GM12878 (cell line): ENCODE results near the gene EPO. TPM values are rescaled to one million over a fixed set of nuclear protein-coding genes. Genes with fewer than 3 reads are reported as not detected.

ENCODE experiments used
- BMI1 ChIP-seq: fragments of 450-650 bp; IDR thresholded peaks from 2 replicates; pipeline ENCODE4 v1.6.1; 2016; ENCODE audit warnings: mild to moderate bottlenecking, moderate library complexity, borderline replicate concordance
- DPF2 ChIP-seq: fragments of 450-650 bp; IDR thresholded peaks from 2 replicates; pipeline ENCODE4 v1.6.1; 2017; ENCODE audit warnings: mild to moderate bottlenecking
- IKZF2 ChIP-seq, 2 experiments: fragments of 450-650 bp; IDR thresholded peaks; 2 replicates each; pipeline ENCODE4 v1.6.1; 2017; ENCODE audit warnings: mild to moderate bottlenecking in 2 of 2, moderate library complexity in 2 of 2
- KDM1A ChIP-seq: fragments of 200-600 bp; sonication (generic); IDR thresholded peaks from 2 replicates; pipeline ENCODE4 v1.6.1; 2016; ENCODE audit warnings: borderline replicate concordance
- NBN ChIP-seq: fragments of 450-650 bp; IDR thresholded peaks from 2 replicates; pipeline ENCODE4 v1.6.1; 2016
- NRF1 ChIP-seq: conservative IDR thresholded peaks from 2 replicates; pipeline ENCODE4 v1.6.1; 2011; ENCODE audit warnings: mild to moderate bottlenecking, low read depth, low read length, improper control_type of control experiment
- PAX8 ChIP-seq: fragments of 450-650 bp; IDR thresholded peaks from 2 replicates; pipeline ENCODE4 v1.6.1; 2017; ENCODE audit warnings: mild to moderate bottlenecking, moderate library complexity
- POLR2A ChIP-seq: IDR thresholded peaks from 2 replicates; pipeline ENCODE4 v1.6.1; 2011; ENCODE audit warnings: low read depth, mild to moderate bottlenecking, low read length
- RFX5 ChIP-seq: IDR thresholded peaks from 2 replicates; pipeline ENCODE4 v1.6.1; 2011; ENCODE audit warnings: low read depth, low read length, improper control_type of control experiment
- SPI1 ChIP-seq: IDR thresholded peaks from 2 replicates; pipeline ENCODE4 v1.6.1; 2011; ENCODE audit warnings: low read depth, mild to moderate bottlenecking, low read length, moderate library complexity, borderline replicate concordance; ENCODE audit not compliant: insufficient read depth
- SREBF2 ChIP-seq: IDR thresholded peaks from 2 replicates; pipeline ENCODE4 v1.6.1; 2012; ENCODE audit warnings: mild to moderate bottlenecking, low read length
- STAT1 ChIP-seq: fragments of 450-650 bp; conservative IDR thresholded peaks from 2 replicates; pipeline ENCODE4 v1.6.1; 2014; ENCODE audit warnings: antibody characterized with exemption, mild to moderate bottlenecking
- STAT3 ChIP-seq: IDR thresholded peaks from 2 replicates; pipeline ENCODE4 v1.6.1; 2011; ENCODE audit warnings: low read depth, low read length, improper control_type of control experiment
- TBL1XR1 ChIP-seq: IDR thresholded peaks from 2 replicates; pipeline ENCODE4 v1.6.1; 2012; ENCODE audit warnings: low read depth, low read length, improper control_type of control experiment
- ZNF207 ChIP-seq: fragments of 450-650 bp; IDR thresholded peaks from 2 replicates; pipeline ENCODE4 v1.6.1; 2014; ENCODE audit warnings: antibody characterized with exemption, mild to moderate bottlenecking, borderline replicate concordance
- ZNF622 ChIP-seq: fragments of 450-650 bp; IDR thresholded peaks from 2 replicates; pipeline ENCODE4 v1.6.1; 2017; ENCODE audit warnings: mild to moderate bottlenecking, inconsistent platforms
- ZSCAN29 ChIP-seq: fragments of 450-650 bp; IDR thresholded peaks from 2 replicates; pipeline ENCODE4 v1.6.1; 2017; ENCODE audit warnings: mild to moderate bottlenecking, moderate library complexity
- polyA plus RNA-seq, 11 experiments: library from polyadenylated mRNA; depleted of rRNA in 4 of 11; unstranded in 6 of 11; stranded (reverse) in 5 of 11; fragments of >200 nt; fragmentation: Nextera tagmentation in 4 of 11; fragmentation: Illumina TruSeq in 1 of 11; extraction: Ambion mirVana in 4 of 11; extraction: Trizol in 1 of 11; gene quantifications; 1 replicate in 1 of 11; 2 replicates in 10 of 11; pipeline versions ENCODE4 v1.2.1 to v1.2.3, GENCODE V29; 2011 to 2016; ENCODE audit warnings: inconsistent platforms in 2 of 11, missing spikeins in 2 of 11, low read depth in 1 of 11
- total RNA-seq, 4 experiments: library from RNA; depleted of rRNA in 3 of 4; stranded (reverse); fragments of >200 nt in 3 of 4; fragmentation: Illumina TruSeq in 1 of 4; extraction: Trizol in 1 of 4; gene quantifications; 2 replicates each; pipeline versions ENCODE4 v1.2.1 to v1.2.3, GENCODE V29; 2013 to 2021
- TF ChIP-seq, protein P1 (sequence below): IDR thresholded peaks from 2 replicates; pipeline ENCODE4 v1.6.1; 2012; ENCODE audit warnings: low read length, inconsistent platforms
- TF ChIP-seq, protein P2 (sequence below): fragments of 450-650 bp; formaldehyde crosslinking; IDR thresholded peaks from 2 replicates; pipeline ENCODE4 v1.5.0; 2022; ENCODE audit warnings: mild to moderate bottlenecking, missing genetic modification characterization
- TF ChIP-seq, protein P3 (sequence below): fragments of 450-650 bp; IDR thresholded peaks from 2 replicates; pipeline ENCODE4 v1.6.1; 2017; ENCODE audit warnings: mild to moderate bottlenecking, moderate library complexity
- TF ChIP-seq, protein P4 (sequence below): IDR thresholded peaks from 2 replicates; pipeline ENCODE4 v1.6.1; 2012; ENCODE audit warnings: low read depth, low read length, improper control_type of control experiment

EPO gene
- total and polyA plus RNA-seq, 10 of the 15 experiments (the other 5 are each of a cell fraction or from before 2014, with no cell fraction given): 0.06 to 0.19 TPM; not detected in 8

DNA sequence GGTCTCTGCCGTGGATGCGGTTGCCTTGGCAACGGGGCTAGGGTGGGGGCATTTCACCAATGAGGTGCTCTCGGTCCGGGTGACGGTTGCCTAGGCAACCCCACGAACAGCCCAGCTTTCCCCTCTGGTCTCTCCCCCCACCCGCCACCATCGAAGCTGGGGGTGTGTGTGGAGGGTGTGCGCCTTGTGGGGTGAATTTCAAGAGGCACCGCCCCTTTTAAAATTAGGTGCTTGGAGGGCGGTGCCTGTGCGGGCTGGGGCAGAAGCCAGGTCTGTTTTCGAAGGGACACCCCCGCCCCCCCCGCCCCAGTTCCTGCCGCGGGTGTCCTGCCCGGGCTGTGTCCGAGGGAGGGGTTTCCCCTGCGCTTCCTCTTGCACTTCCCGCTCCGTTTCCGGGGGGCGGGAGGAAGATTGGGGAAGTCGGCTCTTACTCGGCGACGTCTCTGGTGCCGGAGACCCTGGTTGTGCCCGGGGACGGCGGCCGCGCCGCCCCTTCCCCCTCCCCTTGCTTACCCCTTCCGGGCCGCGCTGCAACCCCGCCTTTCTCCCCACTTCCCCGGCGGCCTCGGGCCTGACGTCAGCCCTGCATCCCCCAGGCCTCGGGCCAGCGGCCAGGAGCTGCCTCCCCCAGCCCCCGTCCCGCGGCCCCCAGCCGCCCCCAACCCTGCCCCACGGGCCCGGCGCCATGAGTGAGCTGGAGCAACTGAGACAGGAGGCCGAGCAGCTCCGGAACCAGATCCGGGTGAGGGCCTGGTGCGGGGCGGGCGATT, 44.5 kb upstream of the EPO start (continued):
- TF ChIP-seq, protein P1, sequence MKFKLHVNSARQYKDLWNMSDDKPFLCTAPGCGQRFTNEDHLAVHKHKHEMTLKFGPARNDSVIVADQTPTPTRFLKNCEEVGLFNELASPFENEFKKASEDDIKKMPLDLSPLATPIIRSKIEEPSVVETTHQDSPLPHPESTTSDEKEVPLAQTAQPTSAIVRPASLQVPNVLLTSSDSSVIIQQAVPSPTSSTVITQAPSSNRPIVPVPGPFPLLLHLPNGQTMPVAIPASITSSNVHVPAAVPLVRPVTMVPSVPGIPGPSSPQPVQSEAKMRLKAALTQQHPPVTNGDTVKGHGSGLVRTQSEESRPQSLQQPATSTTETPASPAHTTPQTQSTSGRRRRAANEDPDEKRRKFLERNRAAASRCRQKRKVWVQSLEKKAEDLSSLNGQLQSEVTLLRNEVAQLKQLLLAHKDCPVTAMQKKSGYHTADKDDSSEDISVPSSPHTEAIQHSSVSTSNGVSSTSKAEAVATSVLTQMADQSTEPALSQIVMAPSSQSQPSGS: no peak
- TF ChIP-seq BMI1 (peak; percentile 93), STAT1 (no peak), PAX8 (no peak), ZNF622 (no peak), NRF1 (no peak), ZNF207 (0 out of 2 replicates have a peak, but pooled peaks have one; percentile 25), SPI1 (peak; percentile 64; the same call in 1 of the 2 replicates), TBL1XR1 (no peak), RFX5 (0 out of 2 replicates have a peak, but pooled peaks have one; percentile 9), ZSCAN29 (no peak), STAT3 (no peak), POLR2A (peak; percentile 59), KDM1A (no peak), SREBF2 (no peak), IKZF2 (IDR thresholded peaks at IDR 0.05) (no peak; a peak in 1 of 4 replicates), NBN (peak; percentile 39; the same call in 1 of the 2 replicates), DPF2 (peak; percentile 24; the same call in 1 of the 2 replicates)
- TF ChIP-seq, protein P2, sequence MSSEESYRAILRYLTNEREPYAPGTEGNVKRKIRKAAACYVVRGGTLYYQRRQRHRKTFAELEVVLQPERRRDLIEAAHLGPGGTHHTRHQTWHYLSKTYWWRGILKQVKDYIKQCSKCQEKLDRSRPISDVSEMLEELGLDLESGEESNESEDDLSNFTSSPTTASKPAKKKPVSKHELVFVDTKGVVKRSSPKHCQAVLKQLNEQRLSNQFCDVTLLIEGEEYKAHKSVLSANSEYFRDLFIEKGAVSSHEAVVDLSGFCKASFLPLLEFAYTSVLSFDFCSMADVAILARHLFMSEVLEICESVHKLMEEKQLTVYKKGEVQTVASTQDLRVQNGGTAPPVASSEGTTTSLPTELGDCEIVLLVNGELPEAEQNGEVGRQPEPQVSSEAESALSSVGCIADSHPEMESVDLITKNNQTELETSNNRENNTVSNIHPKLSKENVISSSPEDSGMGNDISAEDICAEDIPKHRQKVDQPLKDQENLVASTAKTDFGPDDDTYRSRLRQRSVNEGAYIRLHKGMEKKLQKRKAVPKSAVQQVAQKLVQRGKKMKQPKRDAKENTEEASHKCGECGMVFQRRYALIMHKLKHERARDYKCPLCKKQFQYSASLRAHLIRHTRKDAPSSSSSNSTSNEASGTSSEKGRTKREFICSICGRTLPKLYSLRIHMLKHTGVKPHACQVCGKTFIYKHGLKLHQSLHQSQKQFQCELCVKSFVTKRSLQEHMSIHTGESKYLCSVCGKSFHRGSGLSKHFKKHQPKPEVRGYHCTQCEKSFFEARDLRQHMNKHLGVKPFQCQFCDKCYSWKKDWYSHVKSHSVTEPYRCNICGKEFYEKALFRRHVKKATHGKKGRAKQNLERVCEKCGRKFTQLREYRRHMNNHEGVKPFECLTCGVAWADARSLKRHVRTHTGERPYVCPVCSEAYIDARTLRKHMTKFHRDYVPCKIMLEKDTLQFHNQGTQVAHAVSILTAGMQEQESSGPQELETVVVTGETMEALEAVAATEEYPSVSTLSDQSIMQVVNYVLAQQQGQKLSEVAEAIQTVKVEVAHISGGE: no peak
- TF ChIP-seq, protein P3, sequence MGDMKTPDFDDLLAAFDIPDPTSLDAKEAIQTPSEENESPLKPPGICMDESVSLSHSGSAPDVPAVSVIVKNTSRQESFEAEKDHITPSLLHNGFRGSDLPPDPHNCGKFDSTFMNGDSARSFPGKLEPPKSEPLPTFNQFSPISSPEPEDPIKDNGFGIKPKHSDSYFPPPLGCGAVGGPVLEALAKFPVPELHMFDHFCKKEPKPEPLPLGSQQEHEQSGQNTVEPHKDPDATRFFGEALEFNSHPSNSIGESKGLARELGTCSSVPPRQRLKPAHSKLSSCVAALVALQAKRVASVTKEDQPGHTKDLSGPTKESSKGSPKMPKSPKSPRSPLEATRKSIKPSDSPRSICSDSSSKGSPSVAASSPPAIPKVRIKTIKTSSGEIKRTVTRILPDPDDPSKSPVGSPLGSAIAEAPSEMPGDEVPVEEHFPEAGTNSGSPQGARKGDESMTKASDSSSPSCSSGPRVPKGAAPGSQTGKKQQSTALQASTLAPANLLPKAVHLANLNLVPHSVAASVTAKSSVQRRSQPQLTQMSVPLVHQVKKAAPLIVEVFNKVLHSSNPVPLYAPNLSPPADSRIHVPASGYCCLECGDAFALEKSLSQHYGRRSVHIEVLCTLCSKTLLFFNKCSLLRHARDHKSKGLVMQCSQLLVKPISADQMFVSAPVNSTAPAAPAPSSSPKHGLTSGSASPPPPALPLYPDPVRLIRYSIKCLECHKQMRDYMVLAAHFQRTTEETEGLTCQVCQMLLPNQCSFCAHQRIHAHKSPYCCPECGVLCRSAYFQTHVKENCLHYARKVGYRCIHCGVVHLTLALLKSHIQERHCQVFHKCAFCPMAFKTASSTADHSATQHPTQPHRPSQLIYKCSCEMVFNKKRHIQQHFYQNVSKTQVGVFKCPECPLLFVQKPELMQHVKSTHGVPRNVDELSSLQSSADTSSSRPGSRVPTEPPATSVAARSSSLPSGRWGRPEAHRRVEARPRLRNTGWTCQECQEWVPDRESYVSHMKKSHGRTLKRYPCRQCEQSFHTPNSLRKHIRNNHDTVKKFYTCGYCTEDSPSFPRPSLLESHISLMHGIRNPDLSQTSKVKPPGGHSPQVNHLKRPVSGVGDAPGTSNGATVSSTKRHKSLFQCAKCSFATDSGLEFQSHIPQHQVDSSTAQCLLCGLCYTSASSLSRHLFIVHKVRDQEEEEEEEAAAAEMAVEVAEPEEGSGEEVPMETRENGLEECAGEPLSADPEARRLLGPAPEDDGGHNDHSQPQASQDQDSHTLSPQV: no peak
- TF ChIP-seq, protein P4, sequence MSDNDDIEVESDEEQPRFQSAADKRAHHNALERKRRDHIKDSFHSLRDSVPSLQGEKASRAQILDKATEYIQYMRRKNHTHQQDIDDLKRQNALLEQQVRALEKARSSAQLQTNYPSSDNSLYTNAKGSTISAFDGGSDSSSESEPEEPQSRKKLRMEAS: no peak
